PC-9 (cell line): Measurements from ENCODE around the gene SHC2. TPM values are rescaled to one million over a fixed set of nuclear protein-coding genes. Genes with fewer than 3 reads are reported as not detected.
"Not testable (repeated sequence)": the region's sequence is repeated elsewhere in the genome, so short reads cannot be mapped to it uniquely, and the experiment has no call there.

Experiments
- BruUV-seq: library from RNA; stranded (reverse); fragments of 400-500 nt; replicated peaks from 2 replicates; lab custom pipeline; 2021; lab: Mats Ljungman, UMichigan
- CTCF ChIA-PET: fragments of 300-600 bp; sonication (Branson Sonifier 250); formaldehyde crosslinking; loops from one replicate; lab custom pipeline; 2022; ENCODE audit warnings: antibody characterized with exemption; lab: Charles Lee
- POLR2A ChIA-PET: fragments of 300-600 bp; sonication (Branson Sonifier 250); formaldehyde crosslinking; loops from one replicate; lab custom pipeline; 2022; ENCODE audit warnings: antibody characterized with exemption; ENCODE audit not compliant: unreplicated experiment; lab: Charles Lee
- DNase-seq, 2 experiments: peaks; one replicate each; pipeline versions ENCODE4 v3.0.0 to v3.0.0-alpha.2; 2015 to 2022; ENCODE audit warnings: mixed read lengths in 1 of 2
- H2AFZ ChIP-seq: fragments of 200-600 bp; sonication (generic); 2 replicates; pipeline ENCODE4 v1.8.1; 2017; ENCODE audit warnings: antibody characterized with exemption
- H3F3A ChIP-seq: fragments of 200-600 bp; sonication (generic); 2 replicates; pipeline ENCODE4 v1.8.1; 2017; ENCODE audit warnings: antibody characterized with exemption, mild to moderate bottlenecking, low read depth; ENCODE audit not compliant: insufficient read depth
- H3K27ac ChIP-seq: fragments of 200-600 bp; sonication (generic); 2 replicates; pipeline ENCODE4 v1.6.1; 2016; ENCODE audit warnings: mixed run types
- H3K27me3 ChIP-seq: fragments of 200-600 bp; sonication (generic); 2 replicates; pipeline ENCODE4 v1.6.1; 2016; ENCODE audit warnings: low read depth, mixed run types; ENCODE audit not compliant: insufficient read depth
- H3K36me3 ChIP-seq: fragments of 200-600 bp; sonication (generic); 2 replicates; pipeline ENCODE4 v1.6.1; 2016; ENCODE audit warnings: low read depth, mixed run types
- H3K4me1 ChIP-seq: fragments of 200-600 bp; sonication (generic); replicated peaks from 2 replicates; pipeline ENCODE4 v1.6.1; 2016; ENCODE audit warnings: mixed run types; ENCODE audit not compliant: insufficient read depth
- H3K4me2 ChIP-seq: fragments of 200-600 bp; sonication (generic); 2 replicates; pipeline ENCODE4 v1.6.1; 2017; ENCODE audit warnings: mixed run types
- H3K4me3 ChIP-seq: fragments of 200-600 bp; sonication (generic); 2 replicates; pipeline ENCODE4 v1.6.1; 2016; ENCODE audit warnings: mixed run types
- H3K79me2 ChIP-seq: fragments of 200-600 bp; sonication (generic); 2 replicates; pipeline ENCODE4 v1.6.1; 2017; ENCODE audit warnings: low read depth, mixed run types
- H3K9me2 ChIP-seq: fragments of 200-600 bp; sonication (generic); 2 replicates; pipeline ENCODE4 v1.8.1; 2017; ENCODE audit warnings: mild to moderate bottlenecking; ENCODE audit not compliant: insufficient read depth
- H3K9me3 ChIP-seq: fragments of 200-600 bp; sonication (generic); 2 replicates; pipeline ENCODE4 v1.8.1; 2016; ENCODE audit warnings: low read depth; ENCODE audit not compliant: insufficient read depth
- H4K20me1 ChIP-seq: fragments of 200-600 bp; sonication (generic); 2 replicates; pipeline ENCODE4 v1.8.1; 2017; ENCODE audit not compliant: insufficient read depth
- CTCF ChIP-seq: fragments of 200-600 bp; sonication (generic); conservative IDR thresholded peaks from 2 replicates; pipeline ENCODE4 v1.6.1; 2017; ENCODE audit warnings: mixed run types, antibody characterized with exemption, mild to moderate bottlenecking, moderate library complexity
- EZH2 ChIP-seq: fragments of 200-600 bp; sonication (generic); IDR thresholded peaks from 2 replicates; pipeline ENCODE4 v1.8.0; 2017; ENCODE audit warnings: antibody characterized with exemption, low read depth
- intact Hi-C: fragments of 100-400 bp; cut with micrococcal nuclease; formaldehyde crosslinking; loops from one replicate; pipeline ENCODE4 v1.10.0; 2022; ENCODE audit not compliant: unreplicated experiment
- total RNA-seq: library from RNA; stranded (reverse); gene quantifications from 2 replicates; pipeline ENCODE4 v1.2.3, GENCODE V29; 2021

The SHC2 gene
- total RNA-seq, 1 experiment from 2014 or later = 0.70 TPM

GRCh38 chr19:452829-453228, 8.0 kb downstream of the SHC2 start:
- H4K20me1 ChIP-seq = no peaks in the 10 kb centered on the region
- peaks cover 11% of the 10 kb centered on the region; the same call in 1 of the 2 replicates for H3F3A ChIP-seq
- CTCF ChIA-PET = no interaction called here
- BruUV-seq = no TSS peak
- POLR2A ChIA-PET = no interaction called here
- H3K4me3 ChIP-seq = no peak overlapping the region
- H3K79me2 ChIP-seq = no peaks in the 10 kb centered on the region
- TF ChIP-seq EZH2 = no peak
- H3K4me2 ChIP-seq = no peak overlapping the region
- H3K4me1 ChIP-seq = no peaks in the 10 kb centered on the region
- H3K9me3 ChIP-seq = no peaks in the 10 kb centered on the region
- DNase-seq = no peak
- no peaks in the 10 kb centered on the region for H3K9me2 ChIP-seq
- peaks cover 53% of the 10 kb centered on the region for H3K27me3 ChIP-seq
- intact Hi-C loops = no loop called here
- no peak overlapping the region for H2AFZ ChIP-seq
- H3K36me3 ChIP-seq = no peaks in the 10 kb centered on the region
- H3K27ac ChIP-seq = no peak overlapping the region

GRCh38 chr19:450912-451481, 9.8 kb downstream of the SHC2 start:
- H3K9me3 ChIP-seq, H2AFZ ChIP-seq, CTCF ChIA-PET, H3K9me2 ChIP-seq, H3K4me2 ChIP-seq, H3K79me2 ChIP-seq, H3K36me3 ChIP-seq, H3K4me1 ChIP-seq, H3K4me3 ChIP-seq, DNase-seq, H3K27ac ChIP-seq, BruUV-seq, H4K20me1 ChIP-seq, intact Hi-C loops, POLR2A ChIA-PET: not testable (repeated sequence)
- Histone ChIP-seq H3F3A (peaks cover 11% of the 10 kb centered on the region; the same call in 1 of the 2 replicates), H3K27me3 (peaks cover 54% of the 10 kb centered on the region)

DNA sequence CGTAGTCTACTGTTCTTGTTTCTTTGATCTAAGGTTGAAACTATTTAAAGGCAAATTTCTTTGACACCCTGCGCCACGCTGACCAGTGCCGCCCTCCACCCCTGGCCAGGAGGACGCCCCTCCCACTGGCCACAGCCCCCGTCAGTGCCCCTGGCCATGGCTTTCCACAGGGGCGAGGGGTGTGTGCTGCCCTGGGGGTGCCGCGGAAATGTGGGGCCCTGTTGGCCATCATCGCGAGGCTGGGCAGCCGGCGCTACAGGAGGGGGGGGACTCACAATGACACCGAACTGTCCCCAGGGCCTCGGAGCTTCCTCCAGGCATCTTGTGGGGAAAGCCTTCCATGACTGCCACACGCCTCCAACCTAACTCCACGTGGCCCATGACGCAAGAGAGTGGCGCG, 10.9 kb downstream of the SHC2 start:
- Histone ChIP-seq H3K4me1 (no peaks in the 10 kb centered on the region), H3K9me2 (no peaks in the 10 kb centered on the region), H3K27ac (no peak overlapping the region), H3K36me3 (no peaks in the 10 kb centered on the region), H2AFZ (no peak overlapping the region), H3K79me2 (no peaks in the 10 kb centered on the region), H3F3A (peaks cover 11% of the 10 kb centered on the region; the same call in 1 of the 2 replicates), H4K20me1 (no peaks in the 10 kb centered on the region), H3K4me3 (no peak overlapping the region), H3K9me3 (no peaks in the 10 kb centered on the region), H3K27me3 (peaks cover 44% of the 10 kb centered on the region), H3K4me2 (no peak overlapping the region)
- BruUV-seq = no TSS peak
- CTCF ChIA-PET = no interaction called here
- TF ChIP-seq EZH2 = no peak
- TF ChIP-seq CTCF = no peak
- intact Hi-C loops = no loop called here
- DNase-seq = no peak
- POLR2A ChIA-PET = no interaction called here

- Histone ChIP-seq H3K9me2 (no peaks in the 10 kb centered on the region), H2AFZ (no peak overlapping the region), H3K9me3 (no peaks in the 10 kb centered on the region), H3K4me2 (no peak overlapping the region), H3K27me3 (peaks cover 26% of the 10 kb centered on the region), H3K36me3 (no peaks in the 10 kb centered on the region), H3K4me1 (no peaks in the 10 kb centered on the region), H3K79me2 (no peaks in the 10 kb centered on the region), H4K20me1 (no peaks in the 10 kb centered on the region), H3K4me3 (no peak overlapping the region), H3K27ac (no peak overlapping the region), H3F3A (peaks cover 11% of the 10 kb centered on the region; the same call in 1 of the 2 replicates)
- ChIA-PET POLR2A (no interaction called here), CTCF (no interaction called here)
- BruUV-seq = no TSS peak
- intact Hi-C loops = no loop called here
- no peak for TF ChIP-seq CTCF
- TF ChIP-seq EZH2 = no peak
- DNase-seq = no peak
Measured at GRCh38 chr19:447816-448560, 12.8 kb downstream of the SHC2 start.
